Muscle of back (tissue), 11 donors: ENCODE data around the gene NUAK2. TPM values are rescaled to one million over a fixed set of nuclear protein-coding genes. Genes with fewer than 3 reads are reported as not detected.
A peak's percentile ranks its signal among the peaks of the same experiment; 100 is the strongest.

Experiments used
- DNase-seq, 3 donors: peaks; one replicate each; pipeline versions ENCODE4 v3.0.0 to v3.0.0-alpha.2; 2013
- polyA plus RNA-seq, 10 donors: library from polyadenylated mRNA; unstranded; fragments of 120-200 nt; gene quantifications; one replicate each; pipeline ENCODE4 v1.2.1, GENCODE V29; 2013; ENCODE audit not compliant: insufficient read length in 10 of 10

The NUAK2 gene
- polyA plus RNA-seq, 10 donors = 0.28 to 1.2 (median 0.65) TPM

DNA sequence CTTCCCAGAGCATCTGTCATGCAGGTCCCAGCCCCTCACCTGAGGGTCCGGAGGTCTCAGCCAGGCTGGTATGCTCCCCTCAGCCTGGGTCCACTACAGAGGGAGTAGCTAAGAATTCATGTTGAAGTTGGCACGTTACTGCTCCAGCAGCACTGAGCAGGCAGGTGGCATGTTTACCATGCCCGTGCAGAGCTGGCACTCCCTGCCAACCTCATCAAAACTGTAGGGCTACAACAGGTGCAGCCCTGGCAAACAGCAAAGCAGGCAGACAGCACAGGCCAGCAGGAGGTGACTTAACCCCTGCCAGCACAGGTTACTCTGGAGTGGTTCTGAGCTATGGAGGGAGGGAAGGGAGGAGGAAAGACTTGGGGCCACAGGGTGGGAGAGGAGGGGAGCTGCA is 46.4 kb downstream of the NUAK2 start:
- DNase-seq = no peak

- DNase-seq = no peak
These were observed 47.4 kb downstream of the NUAK2 start for GRCh38 chr1:205274041-205274691.

DNA sequence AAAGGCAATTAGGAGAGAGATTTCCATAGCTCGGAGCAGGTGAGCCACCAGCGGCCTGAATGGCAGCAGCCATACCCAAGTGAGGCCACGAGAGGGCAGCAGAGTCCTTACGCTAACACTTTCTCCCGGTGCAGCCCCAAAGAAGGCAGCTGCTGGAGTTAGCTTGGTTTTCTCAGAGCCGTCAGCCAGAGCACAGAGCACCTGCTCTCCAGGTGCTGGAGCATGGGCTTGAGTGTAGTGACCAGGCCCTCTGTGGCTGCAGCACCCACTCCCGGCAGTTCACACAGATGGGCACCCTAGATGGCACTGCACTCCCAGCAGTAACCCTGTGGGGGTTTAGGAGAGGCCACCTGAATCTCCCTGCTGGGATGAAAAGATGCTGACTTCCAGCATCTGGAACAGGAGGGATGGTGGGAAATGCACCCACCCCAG is 48.0 kb downstream of the NUAK2 start:
- peak; percentile 59 to 87 (median 80) for DNase-seq

- no peak for DNase-seq
These were observed 49.0 kb downstream of the NUAK2 start for GRCh38 chr1:205272536-205272935.

DNA sequence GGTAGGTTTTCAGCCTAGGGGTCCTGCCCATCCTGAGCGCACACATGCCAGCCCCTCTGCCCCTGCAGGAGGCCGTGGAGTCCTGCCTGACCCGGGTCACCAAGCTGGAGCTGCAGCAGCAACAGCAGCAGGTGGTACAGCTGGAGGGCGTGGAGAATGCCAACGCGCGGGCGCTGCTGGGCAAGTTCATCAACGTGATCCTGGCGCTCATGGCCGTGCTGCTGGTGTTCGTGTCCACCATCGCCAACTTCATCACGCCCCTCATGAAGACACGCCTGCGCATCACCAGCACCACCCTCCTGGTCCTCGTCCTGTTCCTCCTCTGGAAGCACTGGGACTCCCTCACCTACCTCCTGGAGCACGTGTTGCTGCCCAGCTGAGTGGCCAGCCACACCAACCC is 49.8 kb downstream of the NUAK2 start:
- DNase-seq = no peak

DNA sequence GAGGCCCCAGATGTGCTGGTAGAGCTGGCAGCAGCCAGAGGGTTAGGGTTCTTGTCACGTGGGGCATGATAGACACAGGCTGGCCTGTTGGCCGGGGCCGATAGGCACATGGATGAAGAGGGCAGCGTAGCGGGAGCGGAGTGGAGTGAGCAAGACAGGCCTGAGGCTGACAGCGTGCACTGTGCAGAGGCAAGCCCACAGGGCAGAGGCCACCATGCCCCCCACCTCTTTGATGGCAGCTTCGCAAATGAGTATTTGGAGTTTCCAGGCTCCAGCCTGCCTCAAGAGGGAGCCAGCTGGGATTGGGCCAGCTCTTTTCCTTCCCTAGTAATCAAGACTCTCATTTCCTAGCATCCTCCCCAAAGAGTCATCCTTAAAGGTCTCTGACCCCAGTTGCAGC is 50.3 kb downstream of the NUAK2 start:
- no peak for DNase-seq

GRCh38 chr1:205270764-205271163 is 50.8 kb downstream of the NUAK2 start:
- DNase-seq = no peak

GRCh38 chr1:205270271-205270670 is 51.3 kb downstream of the NUAK2 start:
- no peak for DNase-seq

DNA sequence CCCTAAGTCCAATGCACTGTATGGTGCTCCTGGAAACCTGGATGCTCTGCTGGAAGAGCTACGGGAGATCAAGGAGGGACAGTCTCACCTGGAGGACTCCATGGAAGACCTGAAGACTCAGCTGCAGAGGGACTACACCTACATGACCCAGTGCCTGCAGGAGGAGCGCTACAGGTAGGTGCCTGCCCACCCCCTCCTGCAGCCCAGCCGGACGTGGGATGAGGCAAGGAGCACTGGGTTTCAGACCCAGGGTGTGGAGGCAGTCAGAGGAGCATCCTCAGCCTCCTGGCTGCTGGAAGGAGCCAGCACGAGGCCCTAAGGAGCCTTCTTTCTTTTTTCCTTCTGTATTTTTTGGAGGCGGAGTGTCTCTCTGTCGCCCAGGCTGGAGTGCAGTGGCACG is 51.8 kb downstream of the NUAK2 start:
- DNase-seq = no peak

- no peak for DNase-seq
These were observed 52.5 kb downstream of the NUAK2 start for GRCh38 chr1:205268846-205269680.

DNA sequence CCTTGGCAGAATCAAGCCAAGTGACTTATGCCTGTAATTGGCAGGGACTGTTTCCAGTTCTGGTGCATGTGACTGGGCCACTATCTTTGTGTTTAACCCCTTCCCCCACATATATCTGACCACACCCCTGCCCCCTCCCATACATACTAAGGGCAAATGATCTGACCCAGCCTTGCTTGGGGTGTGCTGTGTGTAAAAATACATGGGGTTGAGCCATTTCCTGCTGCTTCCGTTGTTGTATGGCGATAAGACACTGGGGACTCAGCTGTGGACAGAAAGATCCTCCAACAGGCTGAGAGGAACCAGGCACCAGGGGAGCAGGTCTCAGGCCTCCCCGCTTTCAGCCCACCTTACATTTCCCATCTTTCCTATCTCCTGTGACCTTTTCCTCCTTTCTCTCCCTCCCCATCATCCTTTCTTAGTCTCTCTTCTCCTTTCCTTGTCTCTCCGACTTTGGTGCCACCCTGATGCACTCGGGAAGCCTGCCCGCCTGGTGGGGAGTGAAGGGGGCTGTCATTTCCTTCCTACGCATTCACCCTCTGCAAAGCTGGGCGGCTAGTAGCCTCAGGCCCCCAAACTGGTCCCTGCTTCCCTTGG is 54.1 kb downstream of the NUAK2 start:
- no peak for DNase-seq

DNA sequence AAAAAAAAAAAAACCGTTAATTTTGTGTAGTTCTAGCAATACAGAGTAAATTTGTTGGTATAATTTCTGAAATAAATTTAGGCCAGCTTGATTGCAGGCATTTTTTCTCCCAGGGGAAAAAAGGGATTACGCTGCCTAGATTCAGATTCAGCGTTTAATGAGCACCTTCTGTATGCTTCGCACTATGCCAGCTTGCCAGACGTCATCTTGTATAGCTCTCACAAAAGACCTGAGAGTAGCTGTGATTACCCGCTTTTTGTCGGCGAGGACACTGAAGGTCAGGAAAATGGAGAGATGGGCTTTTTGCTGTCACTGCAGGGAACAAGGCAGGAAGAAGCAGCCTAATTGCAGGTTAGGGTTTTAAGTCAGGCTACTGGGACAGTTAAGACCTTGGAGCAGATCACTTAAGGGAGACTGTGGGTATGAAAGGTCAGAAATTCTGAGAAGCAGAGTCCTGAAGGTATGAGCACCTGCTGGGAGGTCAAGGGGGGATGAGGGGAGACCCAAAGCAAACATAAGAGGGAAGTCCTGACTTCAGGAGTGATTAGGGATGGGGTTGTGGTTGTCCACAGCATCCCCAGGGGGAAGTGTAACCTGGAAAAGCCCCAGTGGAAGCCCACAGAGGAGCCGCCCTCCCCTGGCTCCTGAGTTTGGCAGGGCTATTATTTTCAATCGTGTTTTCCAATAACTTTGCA is 54.8 kb downstream of the NUAK2 start:
- no peak for DNase-seq

DNA sequence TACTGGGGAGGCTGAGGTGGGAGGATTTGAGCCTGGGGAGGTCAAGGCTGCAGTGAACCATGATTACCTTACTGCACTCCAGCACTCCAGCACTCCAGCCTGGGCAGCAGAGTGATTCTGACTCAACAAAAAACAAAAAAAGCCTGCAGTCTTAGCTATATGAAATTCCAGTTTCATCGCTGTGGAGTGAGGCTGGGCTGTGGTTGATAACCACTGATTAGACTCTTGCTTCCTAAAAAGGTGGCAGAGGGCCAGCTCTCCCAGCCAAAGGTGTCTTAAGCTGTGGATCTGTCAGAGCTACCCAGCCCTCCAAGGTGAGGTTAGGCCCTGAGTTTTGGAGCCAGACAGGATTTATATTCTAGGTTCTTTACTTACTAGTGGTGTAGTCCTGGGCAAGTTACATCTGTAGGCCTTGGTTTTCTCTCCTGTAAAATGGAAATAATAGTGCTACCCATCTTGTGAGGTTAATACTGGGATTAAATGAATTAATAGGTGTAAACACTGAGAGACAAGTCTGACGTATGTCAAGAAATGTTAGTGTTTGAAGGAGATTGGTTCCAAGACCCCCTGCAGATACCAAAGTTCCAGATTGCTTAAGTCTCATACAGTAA is 57.9 kb downstream of the NUAK2 start:
- DNase-seq = no peak

- DNase-seq = no peak
These were observed 58.8 kb downstream of the NUAK2 start for GRCh38 chr1:205262731-205263171.

- DNase-seq = peak in 1 of 3 donors; percentile 68
These were observed 59.4 kb downstream of the NUAK2 start for GRCh38 chr1:205261946-205262691.

- DNase-seq = no peak
These were observed 60.4 kb downstream of the NUAK2 start for GRCh38 chr1:205260948-205261732.

DNA sequence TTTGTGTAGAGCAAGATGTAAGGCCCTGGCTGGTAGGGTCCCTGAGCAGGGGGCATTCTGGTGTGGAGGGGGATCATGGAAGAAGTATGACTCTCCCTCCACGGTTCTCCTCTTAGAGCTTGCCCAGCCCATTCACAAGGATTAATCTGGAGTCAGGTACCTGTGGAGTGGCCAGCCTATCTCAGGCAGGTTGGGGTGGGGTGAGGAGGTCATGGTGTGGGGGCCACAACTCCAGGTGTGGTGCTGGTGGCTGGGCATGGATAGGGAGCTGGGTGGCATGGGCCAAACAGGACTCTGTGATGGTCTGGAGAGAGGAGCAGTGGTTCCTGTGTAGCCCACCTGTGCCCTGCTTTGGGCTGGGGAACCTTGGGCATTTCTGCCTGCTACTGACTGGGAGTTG is 61.5 kb downstream of the NUAK2 start:
- DNase-seq = no peak

GRCh38 chr1:205259324-205259832 is 62.2 kb downstream of the NUAK2 start:
- no peak for DNase-seq

DNA sequence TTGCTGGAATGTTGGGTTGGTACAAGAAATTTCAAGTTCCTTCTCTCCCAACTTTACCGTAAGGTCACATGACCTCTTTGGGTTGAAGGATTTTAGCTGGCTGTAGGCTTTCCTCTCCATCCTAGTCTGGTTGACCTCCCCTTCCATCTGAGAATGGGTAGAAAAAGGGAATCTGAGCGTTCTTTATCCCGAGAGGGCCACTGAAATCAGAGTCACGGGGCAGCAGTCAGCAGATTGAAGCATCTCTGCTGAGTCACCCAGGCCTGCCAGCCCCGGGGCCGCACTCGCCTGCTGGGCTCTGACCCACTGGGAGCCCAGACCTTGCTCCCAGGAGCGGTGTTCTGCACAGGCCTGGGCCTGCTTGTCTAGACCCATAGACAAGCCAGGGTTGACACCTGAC is 62.8 kb downstream of the NUAK2 start:
- DNase-seq = no peak

- DNase-seq = no peak
These were observed 63.3 kb downstream of the NUAK2 start for GRCh38 chr1:205258261-205258691.
